K562 (cell line): ENCODE results near the gene WASHC4.

ENCODE experiments used
- ARID3B ChIP-seq: fragments of 250-450 bp; sonication (Bioruptor Pico); IDR thresholded peaks from 2 replicates; pipeline ENCODE4 v1.4.0; 2020; ENCODE audit warnings: borderline replicate concordance
- CEBPG ChIP-seq, 3 experiments: fragments of 200-800 bp in 1 of 3; sonication (Bioruptor generic) in 1 of 3; sonication (generic) in 1 of 3; formaldehyde crosslinking in 1 of 3; IDR thresholded peaks in 2 of 3; conservative IDR thresholded peaks in 1 of 3; 2 replicates each; pipeline versions ENCODE4 v1.6.1 to v1.8.0; 2016 to 2022; ENCODE audit warnings: missing compliant biosample characterization in 2 of 3, missing genetic modification characterization in 2 of 3, mild to moderate bottlenecking in 1 of 3, missing genetic modification reagents in 1 of 3
- CTCF ChIP-seq, 3 experiments: IDR thresholded peaks in 2 of 3; conservative IDR thresholded peaks in 1 of 3; 2 replicates each; pipeline ENCODE4 v1.5.1; 2011 to 2012; ENCODE audit warnings: low read length in 3 of 3, mild to moderate bottlenecking in 3 of 3, control low read depth in 2 of 3, improper control_type of control experiment in 1 of 3, inconsistent platforms in 1 of 3, low read depth in 1 of 3, mixed read lengths in 1 of 3, moderate library complexity in 1 of 3; ENCODE audit not compliant: insufficient read depth in 2 of 3
- GATA2 ChIP-seq: sonication (generic); formaldehyde crosslinking; IDR thresholded peaks from 2 replicates; pipeline ENCODE4 v1.4.0; 2020; ENCODE audit warnings: mild to moderate bottlenecking, missing genetic modification reagents
- HDGF ChIP-seq: fragments of 450-650 bp; IDR thresholded peaks from 2 replicates; pipeline ENCODE4 v1.6.1; 2016
- JUN ChIP-seq, 2 experiments: sonication (generic) in 1 of 2; formaldehyde crosslinking in 1 of 2; IDR thresholded peaks; 2 replicates each; pipeline versions ENCODE4 v1.6.1 to v1.8.0; 2012 to 2022; ENCODE audit warnings: borderline replicate concordance in 2 of 2, mild to moderate bottlenecking in 2 of 2, improper control_type of control experiment in 1 of 2, low read depth in 1 of 2, low read length in 1 of 2, missing genetic modification reagents in 1 of 2
- NFE2 ChIP-seq: IDR thresholded peaks from 2 replicates; pipeline ENCODE4 v1.6.1; 2014; ENCODE audit warnings: antibody characterized with exemption, low read depth
- POLR2AphosphoS2 ChIP-seq: IDR thresholded peaks from 2 replicates; pipeline ENCODE4 v1.6.1; 2012; ENCODE audit warnings: low read length, improper control_type of control experiment
- TAF7 ChIP-seq: fragments of 450-650 bp; IDR thresholded peaks from 2 replicates; pipeline ENCODE4 v1.6.1; 2016; ENCODE audit warnings: missing genetic modification characterization, missing compliant biosample characterization
- ZBTB2 ChIP-seq: fragments of 450-650 bp; IDR thresholded peaks from 2 replicates; pipeline ENCODE4 v1.6.1; 2016; ENCODE audit warnings: antibody characterized with exemption
- ZBTB49 ChIP-seq: sonication (generic); formaldehyde crosslinking; IDR thresholded peaks from 2 replicates; pipeline ENCODE4 v1.8.0; 2022; ENCODE audit warnings: missing genetic modification reagents, mild to moderate bottlenecking, borderline replicate concordance
- ZC3H4 ChIP-seq: sonication (generic); formaldehyde crosslinking; IDR thresholded peaks from 2 replicates; pipeline ENCODE4 v1.9.0; 2021; ENCODE audit warnings: missing genetic modification reagents, borderline replicate concordance

- TF ChIP-seq NFE2 = no peak
- TF ChIP-seq GATA2 (CRISPR knock-in tag) = no peak
- TF ChIP-seq ARID3B = no peak
- no peak for TF ChIP-seq HDGF
- TF ChIP-seq ZBTB2 = no peak
- TF ChIP-seq CTCF (IDR thresholded peaks at IDR 0.05 in 2 of 3, conservative IDR thresholded peaks at IDR 0.05 in 1 of 3; ENCODE audit: insufficient read depth in 2 of 3, low read depth in 1 of 3, low read length in 3 of 3) = 0 out of 6 replicates have a peak, but pooled peaks of 1 of the 3 experiments have one; percentile 7
- TF ChIP-seq ZC3H4 (CRISPR knock-in tag) = no peak
- TF ChIP-seq POLR2AphosphoS2 = no peak
- peak; percentile 95 for TF ChIP-seq CEBPG (CRISPR knock-in tag; IDR thresholded peaks at IDR 0.05)
- peak; percentile 85 to 88 for TF ChIP-seq CEBPG (tag; conservative IDR thresholded peaks at IDR 0.05 in 1 of 2, IDR thresholded peaks at IDR 0.05 in 1 of 2)
- no peak for TF ChIP-seq ZBTB49 (CRISPR knock-in tag)
- 0 out of 2 replicates have a peak, but pooled peaks have one; percentile 31 for TF ChIP-seq TAF7
- TF ChIP-seq JUN (IDR thresholded peaks at IDR 0.05; ENCODE audit: borderline replicate concordance, low read depth, low read length) = no peak
- no peak for TF ChIP-seq JUN (CRISPR knock-in tag; IDR thresholded peaks at IDR 0.05; ENCODE audit: borderline replicate concordance)
These were observed 23.9 kb upstream of the WASHC4 start for GRCh38 chr12:105083551-105084105.
